RWPE1 (cell line): ENCODE data around the gene LARGE1.
"Not testable (repeated sequence)": the region's sequence is repeated elsewhere in the genome, so short reads cannot be mapped to it uniquely, and the experiment has no call there.

Source experiments
- CTCF ChIA-PET: fragments of 350-600 bp; sonication (Branson Sonifier 250); formaldehyde crosslinking; extraction: SDS; loops from one replicate; lab custom pipeline; 2021; lab: Yijun Ruan, JAX
- POLR2A ChIA-PET: fragments of 400-600 bp; formaldehyde crosslinking; extraction: SDS; loops from one replicate; lab custom pipeline; 2020; ENCODE audit warnings: antibody characterized with exemption; ENCODE audit not compliant: low non-redundant PET; lab: Yijun Ruan, JAX
- DNase-seq: peaks from one replicate; pipeline ENCODE4 v3.0.0; 2012; ENCODE audit warnings: low spot score
- H3K27ac ChIP-seq: fragments of 450-650 bp; 2 replicates; pipeline ENCODE4 v1.5.1; 2017
- TF ChIP-seq, protein P1 (sequence below): fragments of 450-650 bp; conservative IDR thresholded peaks from 2 replicates; pipeline ENCODE4 v1.5.1; 2017; ENCODE audit warnings: low read depth, mild to moderate bottlenecking

The LARGE1 gene

DNA sequence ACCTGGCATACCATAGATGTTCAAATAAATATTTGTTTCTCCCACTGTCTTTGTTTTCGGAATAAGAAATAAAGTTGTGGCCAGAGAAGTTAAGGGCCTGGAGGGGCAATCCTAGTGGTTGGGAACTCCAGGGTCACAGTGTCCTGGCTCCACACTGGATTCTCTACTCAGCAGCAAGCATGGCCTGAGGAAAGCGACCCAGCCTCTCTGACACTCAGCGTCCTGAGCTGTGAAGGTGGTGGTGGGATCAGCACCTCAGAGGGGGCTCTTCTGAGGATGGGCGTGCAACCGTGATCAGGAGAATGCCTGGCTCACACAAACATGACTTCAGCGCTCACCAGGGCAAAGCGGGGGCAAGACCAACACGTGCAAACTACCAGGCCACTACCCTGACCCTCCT, 59.9 kb downstream of the LARGE1 start:
- CTCF ChIA-PET: no interaction called here
- no peak for DNase-seq
- POLR2A ChIA-PET: no interaction called here
- no peak overlapping the region for H3K27ac ChIP-seq
- TF ChIP-seq, protein P1, sequence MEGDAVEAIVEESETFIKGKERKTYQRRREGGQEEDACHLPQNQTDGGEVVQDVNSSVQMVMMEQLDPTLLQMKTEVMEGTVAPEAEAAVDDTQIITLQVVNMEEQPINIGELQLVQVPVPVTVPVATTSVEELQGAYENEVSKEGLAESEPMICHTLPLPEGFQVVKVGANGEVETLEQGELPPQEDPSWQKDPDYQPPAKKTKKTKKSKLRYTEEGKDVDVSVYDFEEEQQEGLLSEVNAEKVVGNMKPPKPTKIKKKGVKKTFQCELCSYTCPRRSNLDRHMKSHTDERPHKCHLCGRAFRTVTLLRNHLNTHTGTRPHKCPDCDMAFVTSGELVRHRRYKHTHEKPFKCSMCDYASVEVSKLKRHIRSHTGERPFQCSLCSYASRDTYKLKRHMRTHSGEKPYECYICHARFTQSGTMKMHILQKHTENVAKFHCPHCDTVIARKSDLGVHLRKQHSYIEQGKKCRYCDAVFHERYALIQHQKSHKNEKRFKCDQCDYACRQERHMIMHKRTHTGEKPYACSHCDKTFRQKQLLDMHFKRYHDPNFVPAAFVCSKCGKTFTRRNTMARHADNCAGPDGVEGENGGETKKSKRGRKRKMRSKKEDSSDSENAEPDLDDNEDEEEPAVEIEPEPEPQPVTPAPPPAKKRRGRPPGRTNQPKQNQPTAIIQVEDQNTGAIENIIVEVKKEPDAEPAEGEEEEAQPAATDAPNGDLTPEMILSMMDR: no peak

DNA sequence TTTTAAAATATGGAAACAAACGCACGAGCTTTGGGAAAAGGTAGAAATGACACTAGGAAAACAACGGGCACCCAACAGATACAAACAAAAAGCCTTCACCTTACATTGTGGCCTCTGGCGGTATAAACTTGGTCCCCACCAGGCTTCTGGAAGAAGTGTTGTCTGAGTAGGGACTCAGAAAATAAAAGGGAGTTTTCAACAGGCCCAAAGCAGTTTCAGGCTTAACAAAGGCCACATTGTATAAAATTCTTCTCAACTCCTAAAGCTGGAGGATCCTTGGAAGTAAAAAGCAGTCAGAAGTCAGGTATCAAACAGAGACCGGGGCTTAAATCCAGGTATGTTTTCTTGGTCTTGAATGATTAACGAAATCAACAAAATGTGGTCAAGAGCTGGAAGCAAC, 61.0 kb downstream of the LARGE1 start:
- no peak overlapping the region for H3K27ac ChIP-seq
- CTCF ChIA-PET: no interaction called here
- TF ChIP-seq, protein P1: no peak
- DNase-seq: no peak
- POLR2A ChIA-PET: no interaction called here

DNA sequence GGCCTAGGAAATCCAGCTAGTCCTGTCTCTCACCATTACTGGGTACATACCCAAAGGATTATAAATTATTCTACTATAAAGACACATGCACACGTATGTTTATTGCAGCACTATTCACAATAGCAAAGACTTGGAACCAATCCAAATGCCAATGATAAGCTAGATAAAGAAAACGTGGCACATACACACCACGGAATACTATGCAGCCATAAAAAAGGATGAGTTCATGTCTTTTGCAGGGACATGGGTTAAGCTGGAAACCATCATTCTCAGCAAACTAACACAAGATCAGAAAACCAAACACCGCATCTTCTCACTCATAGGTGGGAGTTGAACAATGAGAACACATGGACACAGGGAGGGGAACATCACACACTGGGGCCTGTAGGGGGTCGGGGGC, 61.6 kb downstream of the LARGE1 start:
- CTCF ChIA-PET, DNase-seq, POLR2A ChIA-PET, H3K27ac ChIP-seq: not testable (repeated sequence)

DNA sequence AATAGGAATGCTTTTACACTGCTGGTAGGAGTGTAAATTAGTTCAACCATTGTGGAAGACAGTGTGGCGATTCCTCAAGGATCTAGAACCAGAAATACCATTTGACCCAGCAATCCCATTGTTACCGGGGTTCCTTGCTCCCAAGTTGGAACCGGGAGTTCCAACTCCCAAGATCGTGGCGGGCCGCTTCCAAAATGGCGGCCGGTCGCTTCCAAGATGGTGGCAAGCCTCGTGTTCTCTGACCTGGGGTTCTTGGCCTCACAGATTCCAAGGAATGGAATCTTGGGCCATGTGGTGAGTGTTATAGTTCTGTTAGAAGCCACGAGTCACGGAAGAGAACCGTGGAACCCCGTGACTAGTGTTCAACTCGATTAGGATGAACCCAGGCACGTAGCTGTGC, 62.5 kb downstream of the LARGE1 start:
- DNase-seq, POLR2A ChIA-PET, CTCF ChIA-PET: not testable (repeated sequence)

DNA sequence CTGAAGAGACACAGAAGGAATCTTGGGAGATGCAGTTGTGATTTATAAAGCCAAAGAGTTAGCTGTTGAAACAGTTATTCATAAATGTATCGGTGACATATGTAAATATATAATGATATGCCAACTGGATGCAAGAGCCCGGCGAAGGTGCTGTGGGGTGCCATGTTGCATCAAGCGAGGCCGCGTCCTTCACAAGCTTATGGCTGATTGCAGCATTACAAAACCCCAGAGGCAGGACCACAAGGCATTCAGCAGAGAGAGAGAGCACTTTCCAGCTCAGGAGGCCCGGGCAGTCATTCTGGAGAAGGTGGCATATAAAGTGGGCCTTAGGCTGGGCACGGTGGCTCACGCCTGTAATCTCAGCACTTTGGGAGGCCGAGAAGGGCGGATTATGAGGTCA, 65.6 kb downstream of the LARGE1 start:
- POLR2A ChIA-PET: no interaction called here

More for the DNA sequence above, 62.5 kb downstream of the LARGE1 start:
- not testable (repeated sequence) for H3K27ac ChIP-seq

DNA sequence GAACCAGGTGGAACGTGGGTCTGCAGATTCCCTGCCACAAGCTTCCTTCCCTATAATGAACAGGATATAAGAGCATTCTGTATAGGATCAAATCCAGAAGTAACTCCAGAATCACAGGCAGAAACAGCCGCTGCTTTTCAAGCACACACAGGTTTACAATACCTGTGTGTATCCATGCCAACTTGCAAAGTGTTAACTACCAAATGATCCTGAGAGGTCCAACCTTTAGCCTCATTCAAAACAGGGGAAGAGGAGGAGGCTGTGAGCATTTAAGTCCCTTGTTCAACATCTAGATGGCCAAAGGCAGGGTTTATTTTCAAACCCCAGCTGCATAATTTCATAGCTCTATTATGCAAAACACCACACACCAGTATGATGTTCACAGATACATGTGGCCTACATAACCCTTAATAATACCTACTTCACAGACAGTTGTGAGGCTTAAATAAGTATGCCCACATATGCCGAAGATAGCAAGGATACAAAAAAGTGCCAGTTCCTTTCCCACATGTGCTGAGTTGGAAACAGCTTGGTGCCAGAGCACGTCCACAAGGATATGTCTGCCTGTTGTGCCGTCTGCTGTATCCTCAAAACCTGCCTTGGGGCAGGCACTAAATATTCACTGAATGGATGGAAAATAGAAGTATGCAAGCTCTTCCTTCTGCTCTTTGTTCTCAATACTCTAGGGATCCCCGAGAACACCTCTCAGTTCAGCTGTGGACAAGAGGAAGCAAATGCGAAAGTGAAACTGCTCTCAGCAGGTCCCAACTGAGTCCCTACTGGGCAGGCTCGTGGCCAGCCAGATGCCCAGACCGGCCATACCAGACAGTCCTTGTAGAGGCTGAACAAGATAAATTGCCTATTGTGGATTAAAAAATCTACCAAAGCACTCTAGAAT, 66.8 kb downstream of the LARGE1 start:
- ChIA-PET POLR2A (no interaction called here), CTCF (no interaction called here)
- TF ChIP-seq, protein P1: no peak
- H3K27ac ChIP-seq: no peak overlapping the region
- no peak for DNase-seq

More for the DNA sequence above, 65.6 kb downstream of the LARGE1 start:
- TF ChIP-seq, protein P1: no peak
- DNase-seq: no peak
- H3K27ac ChIP-seq: no peak overlapping the region
- CTCF ChIA-PET: no interaction called here

DNA sequence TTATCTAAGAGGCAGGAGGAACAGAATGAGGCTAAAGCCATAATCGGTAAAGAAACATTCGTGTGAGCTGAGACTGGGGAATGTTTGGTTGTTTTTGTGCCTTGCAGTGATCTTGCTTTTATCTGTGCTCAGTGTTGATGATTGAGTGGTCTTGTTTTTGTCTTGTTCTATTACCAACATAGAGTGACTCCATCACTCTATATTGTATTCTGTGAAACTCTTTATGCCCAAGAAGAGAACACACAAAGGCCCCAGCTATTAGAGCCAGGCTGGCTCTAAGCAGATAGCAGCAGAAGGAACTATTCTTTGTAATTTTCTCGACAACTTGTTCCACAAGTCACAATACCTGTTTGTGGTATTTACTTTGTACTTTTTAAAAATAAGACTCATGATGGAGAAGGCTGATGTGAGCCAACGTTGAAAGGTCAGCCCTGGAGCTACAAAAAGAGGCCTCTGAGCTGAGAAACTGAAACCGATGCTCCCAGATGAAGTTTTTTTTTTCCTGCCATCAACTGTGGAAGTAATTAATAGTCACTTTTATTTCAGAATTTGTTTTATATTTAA, 68.4 kb downstream of the LARGE1 start:
- DNase-seq: no peak
- TF ChIP-seq, protein P1: no peak
- no peak overlapping the region for H3K27ac ChIP-seq
- CTCF ChIA-PET: no interaction called here
- POLR2A ChIA-PET: no interaction called here
